DND-41 (cell line): ENCODE measurements around the gene UBE2U.

Experiments used
- ATAC-seq: fragments of 200-7000 bp; cut with Tn5 transposase; 3 replicates; pipeline ENCODE4 v1.9.1; 2021; ENCODE audit warnings: low read depth; ENCODE audit not compliant: insufficient read depth
- DNase-seq: peaks from one replicate; pipeline ENCODE4 v3.0.0-alpha.2; 2020
- H2AFZ ChIP-seq: 2 replicates; pipeline ENCODE4 v1.6.0; 2012; ENCODE audit warnings: low read depth, low read length
- H3K27ac ChIP-seq: 2 replicates; pipeline ENCODE4 v1.5.1; 2012; ENCODE audit warnings: low read length, inconsistent platforms
- H3K27me3 ChIP-seq: fragments of 200-600 bp; sonication (generic); 2 replicates; pipeline ENCODE4 v1.6.0; 2012; ENCODE audit warnings: low read length, mild to moderate bottlenecking, inconsistent platforms; ENCODE audit not compliant: insufficient read depth, poor library complexity
- H3K36me3 ChIP-seq: 2 replicates; pipeline ENCODE4 v1.5.1; 2012; ENCODE audit warnings: low read length, inconsistent platforms; ENCODE audit not compliant: insufficient read depth
- H3K4me1 ChIP-seq: 2 replicates; pipeline ENCODE4 v1.5.1; 2012; ENCODE audit warnings: mild to moderate bottlenecking, low read length; ENCODE audit not compliant: insufficient read depth
- H3K4me2 ChIP-seq: 2 replicates; pipeline ENCODE4 v1.6.0; 2012; ENCODE audit warnings: mild to moderate bottlenecking, moderate library complexity, low read length, inconsistent platforms; ENCODE audit not compliant: insufficient read depth
- H3K4me3 ChIP-seq, 2 experiments: fragments of 200-600 bp in 1 of 2; shearing (Covaris generic) in 1 of 2; 2 replicates each; pipeline ENCODE4 v1.5.1; 2012 to 2016; ENCODE audit warnings: inconsistent platforms in 2 of 2, low read length in 2 of 2, mild to moderate bottlenecking in 2 of 2, low read depth in 1 of 2, moderate library complexity in 1 of 2
- H3K79me2 ChIP-seq: 2 replicates; pipeline ENCODE4 v1.6.0; 2012; ENCODE audit warnings: low read length, inconsistent platforms; ENCODE audit not compliant: insufficient read depth
- H3K9ac ChIP-seq: 2 replicates; pipeline ENCODE4 v1.6.0; 2012; ENCODE audit warnings: low read depth, mild to moderate bottlenecking, inconsistent platforms, low read length, moderate library complexity
- H3K9me3 ChIP-seq: 2 replicates; pipeline ENCODE4 v1.5.1; 2012; ENCODE audit warnings: low read length, moderate library complexity, mild to moderate bottlenecking, inconsistent platforms; ENCODE audit not compliant: insufficient read depth, severe bottlenecking
- H4K20me1 ChIP-seq: 2 replicates; pipeline ENCODE4 v1.6.0; 2012; ENCODE audit warnings: low read length; ENCODE audit not compliant: insufficient read depth
- EZH2 ChIP-seq: IDR thresholded peaks from 3 replicates; pipeline ENCODE4 v1.6.1; 2012; ENCODE audit warnings: borderline replicate concordance, low read depth, mild to moderate bottlenecking, moderate library complexity, low read length, inconsistent platforms; ENCODE audit not compliant: severe bottlenecking
- TF ChIP-seq, protein P1 (sequence below): IDR thresholded peaks from 2 replicates; pipeline ENCODE4 v1.5.1; 2012; ENCODE audit warnings: borderline replicate concordance, low read length, moderate library complexity, mild to moderate bottlenecking; ENCODE audit not compliant: poor library complexity, severe bottlenecking; ENCODE audit errors: extremely low read depth

The UBE2U gene

DNA sequence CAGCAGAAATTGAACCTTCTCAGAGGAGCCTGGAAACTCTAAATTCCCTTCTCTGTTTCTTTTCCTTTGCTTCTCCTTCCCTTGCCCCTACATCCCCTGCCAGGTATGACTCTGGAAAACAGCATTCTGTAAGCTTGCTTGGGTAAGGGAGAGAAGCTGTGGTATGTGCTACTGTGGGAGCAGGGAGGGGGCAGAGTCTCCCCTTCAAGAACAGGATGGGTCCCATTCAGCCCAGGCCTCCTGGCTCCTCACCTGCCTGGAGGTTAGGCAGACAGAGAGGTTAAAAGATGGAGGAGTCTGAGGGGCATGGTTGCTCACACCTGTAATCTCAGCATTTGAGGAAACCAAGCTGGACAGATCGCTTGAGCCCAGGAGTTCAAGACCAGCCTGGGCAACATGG lies 40.6 kb upstream of the UBE2U start:
- H3K27me3 ChIP-seq: peaks cover 3% of the 10 kb centered on the region

GRCh38 chr1:64163431-64163830 lies 40.0 kb upstream of the UBE2U start:
- ATAC-seq: no peak

More for the DNA sequence above, 40.6 kb upstream of the UBE2U start:
- no peak for DNase-seq
- H2AFZ ChIP-seq: no peak overlapping the region
- H4K20me1 ChIP-seq: no peaks in the 10 kb centered on the region
- H3K4me3 ChIP-seq: no peak overlapping the region
- H3K4me2 ChIP-seq: no peak overlapping the region
- H3K9ac ChIP-seq: no peak overlapping the region
- TF ChIP-seq EZH2: no peak
- no peaks in the 10 kb centered on the region for H3K4me1 ChIP-seq
- H3K79me2 ChIP-seq: no peaks in the 10 kb centered on the region
- no peak overlapping the region for H3K27ac ChIP-seq
- no peaks in the 10 kb centered on the region for H3K9me3 ChIP-seq
- H3K36me3 ChIP-seq: no peaks in the 10 kb centered on the region
- ATAC-seq: no peak

DNA sequence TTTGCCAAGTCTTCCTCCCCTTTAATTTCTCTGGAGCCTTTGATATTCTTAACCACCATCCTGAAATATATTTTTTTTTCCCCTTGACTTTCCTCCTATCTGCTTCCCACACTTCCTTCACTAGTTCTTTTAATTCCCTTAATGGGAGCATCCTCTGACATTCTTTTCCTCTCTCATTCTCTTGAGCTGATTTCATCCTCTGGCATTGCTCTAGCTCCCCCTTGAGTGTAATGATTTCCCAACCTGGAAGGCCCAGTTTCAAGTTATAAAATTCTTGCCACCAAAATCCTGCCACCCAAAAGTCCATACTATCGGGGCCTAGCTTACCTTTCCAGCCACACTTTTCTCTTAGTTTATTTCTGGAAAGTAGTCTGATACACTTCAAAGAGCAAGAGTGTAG lies 39.5 kb upstream of the UBE2U start:
- H3K27me3 ChIP-seq: peaks cover 3% of the 10 kb centered on the region
- no peaks in the 10 kb centered on the region for H4K20me1 ChIP-seq
- H3K4me2 ChIP-seq: no peak overlapping the region
- no peak overlapping the region for H3K9ac ChIP-seq
- H3K9me3 ChIP-seq: no peaks in the 10 kb centered on the region
- ATAC-seq: no peak
- H3K79me2 ChIP-seq: no peaks in the 10 kb centered on the region
- DNase-seq: no peak
- no peaks in the 10 kb centered on the region for H3K36me3 ChIP-seq
- no peak overlapping the region for H3K4me3 ChIP-seq
- no peaks in the 10 kb centered on the region for H3K4me1 ChIP-seq
- H3K27ac ChIP-seq: no peak overlapping the region
- TF ChIP-seq EZH2: no peak
- TF ChIP-seq, protein P1, sequence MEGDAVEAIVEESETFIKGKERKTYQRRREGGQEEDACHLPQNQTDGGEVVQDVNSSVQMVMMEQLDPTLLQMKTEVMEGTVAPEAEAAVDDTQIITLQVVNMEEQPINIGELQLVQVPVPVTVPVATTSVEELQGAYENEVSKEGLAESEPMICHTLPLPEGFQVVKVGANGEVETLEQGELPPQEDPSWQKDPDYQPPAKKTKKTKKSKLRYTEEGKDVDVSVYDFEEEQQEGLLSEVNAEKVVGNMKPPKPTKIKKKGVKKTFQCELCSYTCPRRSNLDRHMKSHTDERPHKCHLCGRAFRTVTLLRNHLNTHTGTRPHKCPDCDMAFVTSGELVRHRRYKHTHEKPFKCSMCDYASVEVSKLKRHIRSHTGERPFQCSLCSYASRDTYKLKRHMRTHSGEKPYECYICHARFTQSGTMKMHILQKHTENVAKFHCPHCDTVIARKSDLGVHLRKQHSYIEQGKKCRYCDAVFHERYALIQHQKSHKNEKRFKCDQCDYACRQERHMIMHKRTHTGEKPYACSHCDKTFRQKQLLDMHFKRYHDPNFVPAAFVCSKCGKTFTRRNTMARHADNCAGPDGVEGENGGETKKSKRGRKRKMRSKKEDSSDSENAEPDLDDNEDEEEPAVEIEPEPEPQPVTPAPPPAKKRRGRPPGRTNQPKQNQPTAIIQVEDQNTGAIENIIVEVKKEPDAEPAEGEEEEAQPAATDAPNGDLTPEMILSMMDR: no peak
- no peak overlapping the region for H2AFZ ChIP-seq

More at GRCh38 chr1:64163431-64163830, 40.0 kb upstream of the UBE2U start:
- no peaks in the 10 kb centered on the region for H3K9me3 ChIP-seq
- no peaks in the 10 kb centered on the region for H3K79me2 ChIP-seq
- no peak overlapping the region for H3K27ac ChIP-seq
- H3K36me3 ChIP-seq: no peaks in the 10 kb centered on the region
- TF ChIP-seq, protein P1: no peak
- TF ChIP-seq EZH2: no peak
- no peak overlapping the region for H3K9ac ChIP-seq
- no peak overlapping the region for H3K4me3 ChIP-seq
- peaks cover 3% of the 10 kb centered on the region for H3K27me3 ChIP-seq
- no peak overlapping the region for H3K4me2 ChIP-seq
- no peak for DNase-seq
- no peak overlapping the region for H2AFZ ChIP-seq
- no peaks in the 10 kb centered on the region for H4K20me1 ChIP-seq
- H3K4me1 ChIP-seq: no peaks in the 10 kb centered on the region

GRCh38 chr1:64166629-64167028 lies 36.8 kb upstream of the UBE2U start:
- no peaks in the 10 kb centered on the region for H3K27me3 ChIP-seq
- H3K9me3 ChIP-seq: no peaks in the 10 kb centered on the region
- H3K4me2 ChIP-seq: no peak overlapping the region
- ATAC-seq (no peak), DNase-seq (no peak)
- TF ChIP-seq, protein P1: no peak
- no peak for TF ChIP-seq EZH2
- H3K4me3 ChIP-seq: no peak overlapping the region
- no peaks in the 10 kb centered on the region for H3K79me2 ChIP-seq
- H3K27ac ChIP-seq: no peak overlapping the region
- no peak overlapping the region for H2AFZ ChIP-seq
- H3K4me1 ChIP-seq: no peaks in the 10 kb centered on the region
- no peaks in the 10 kb centered on the region for H3K36me3 ChIP-seq
- H3K9ac ChIP-seq: no peak overlapping the region
- H4K20me1 ChIP-seq: no peaks in the 10 kb centered on the region
